GM10248 (cell line): Measurements from ENCODE around the gene PER1.
A peak's percentile ranks its signal among the peaks of the same experiment; 100 is the strongest.
"Not testable (repeated sequence)": the region's sequence is repeated elsewhere in the genome, so short reads cannot be mapped to it uniquely, and the experiment has no call there.

Experiments
- CTCF ChIA-PET: fragments of 300-600 bp; sonication (Branson Sonifier 250); formaldehyde crosslinking; extraction: SDS; loops from one replicate; lab custom pipeline; 2021; ENCODE audit warnings: antibody characterized with exemption; lab: Yijun Ruan, JAX
- POLR2A ChIA-PET: fragments of 350-650 bp; sonication (Branson Sonifier 250); formaldehyde crosslinking; extraction: SDS; loops from one replicate; lab custom pipeline; 2020; ENCODE audit warnings: antibody characterized with exemption; lab: Yijun Ruan, JAX
- DNase-seq: peaks from one replicate; pipeline ENCODE4 v3.0.0; 2012; ENCODE audit errors: extremely low spot score
- TF ChIP-seq, protein P1 (sequence below): IDR thresholded peaks from 2 replicates; pipeline ENCODE4 v1.5.1; 2012; ENCODE audit warnings: mild to moderate bottlenecking, low read depth; ENCODE audit errors: extremely low read depth, missing control alignments, control extremely low read depth

The PER1 gene

DNA sequence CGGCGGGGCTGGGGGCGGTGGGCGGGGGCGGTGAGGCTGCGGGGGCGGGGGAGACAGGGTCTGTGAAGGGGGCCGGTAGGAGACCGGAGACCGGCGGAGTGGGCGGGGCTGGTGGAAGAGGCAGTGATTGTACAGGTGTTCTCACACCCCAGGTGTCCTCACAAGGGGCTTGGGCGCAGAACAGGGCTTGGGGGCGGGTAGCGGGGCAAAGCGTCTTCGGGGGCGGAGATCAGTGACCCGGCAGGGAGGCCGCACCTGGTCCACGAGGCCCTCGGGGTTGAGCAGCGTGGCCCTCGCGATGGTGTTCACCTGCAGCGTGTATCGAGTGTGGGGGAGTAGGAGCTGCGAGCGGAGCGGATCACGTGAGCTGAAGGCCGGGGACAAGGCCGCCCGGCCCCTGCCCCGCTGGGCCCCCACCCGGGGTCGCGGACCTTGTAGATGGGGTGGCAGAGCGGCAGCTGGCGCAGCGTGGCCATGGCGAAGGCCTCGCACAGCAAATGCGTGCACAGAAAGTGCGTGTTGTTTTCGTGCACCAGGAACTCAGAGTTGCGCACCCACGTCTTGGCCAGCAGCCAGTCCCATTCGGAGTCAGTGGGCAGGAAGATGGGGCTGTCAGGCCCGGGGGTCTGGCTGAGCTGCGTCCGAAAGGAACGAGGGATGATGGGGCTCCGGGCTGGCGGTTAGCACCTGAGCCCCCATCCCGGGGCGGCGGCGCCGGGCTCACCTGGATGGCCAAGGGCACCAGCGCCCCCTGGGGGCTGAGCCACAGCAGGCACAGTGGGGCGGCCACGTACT, 42.3 kb downstream of the PER1 start:
- peak; percentile 87 for DNase-seq
- ChIA-PET POLR2A (no interaction called here), CTCF (interaction anchor here (0.5 to 10.9 kb wide), 23 partner anchors 9 to 378 kb away, joined by 3 to 191 read pairs (median 5); partner anchors contain the start of genes ALOX12B and ALOXE3)
- TF ChIP-seq, protein P1, sequence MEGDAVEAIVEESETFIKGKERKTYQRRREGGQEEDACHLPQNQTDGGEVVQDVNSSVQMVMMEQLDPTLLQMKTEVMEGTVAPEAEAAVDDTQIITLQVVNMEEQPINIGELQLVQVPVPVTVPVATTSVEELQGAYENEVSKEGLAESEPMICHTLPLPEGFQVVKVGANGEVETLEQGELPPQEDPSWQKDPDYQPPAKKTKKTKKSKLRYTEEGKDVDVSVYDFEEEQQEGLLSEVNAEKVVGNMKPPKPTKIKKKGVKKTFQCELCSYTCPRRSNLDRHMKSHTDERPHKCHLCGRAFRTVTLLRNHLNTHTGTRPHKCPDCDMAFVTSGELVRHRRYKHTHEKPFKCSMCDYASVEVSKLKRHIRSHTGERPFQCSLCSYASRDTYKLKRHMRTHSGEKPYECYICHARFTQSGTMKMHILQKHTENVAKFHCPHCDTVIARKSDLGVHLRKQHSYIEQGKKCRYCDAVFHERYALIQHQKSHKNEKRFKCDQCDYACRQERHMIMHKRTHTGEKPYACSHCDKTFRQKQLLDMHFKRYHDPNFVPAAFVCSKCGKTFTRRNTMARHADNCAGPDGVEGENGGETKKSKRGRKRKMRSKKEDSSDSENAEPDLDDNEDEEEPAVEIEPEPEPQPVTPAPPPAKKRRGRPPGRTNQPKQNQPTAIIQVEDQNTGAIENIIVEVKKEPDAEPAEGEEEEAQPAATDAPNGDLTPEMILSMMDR = peak; percentile 93

DNA sequence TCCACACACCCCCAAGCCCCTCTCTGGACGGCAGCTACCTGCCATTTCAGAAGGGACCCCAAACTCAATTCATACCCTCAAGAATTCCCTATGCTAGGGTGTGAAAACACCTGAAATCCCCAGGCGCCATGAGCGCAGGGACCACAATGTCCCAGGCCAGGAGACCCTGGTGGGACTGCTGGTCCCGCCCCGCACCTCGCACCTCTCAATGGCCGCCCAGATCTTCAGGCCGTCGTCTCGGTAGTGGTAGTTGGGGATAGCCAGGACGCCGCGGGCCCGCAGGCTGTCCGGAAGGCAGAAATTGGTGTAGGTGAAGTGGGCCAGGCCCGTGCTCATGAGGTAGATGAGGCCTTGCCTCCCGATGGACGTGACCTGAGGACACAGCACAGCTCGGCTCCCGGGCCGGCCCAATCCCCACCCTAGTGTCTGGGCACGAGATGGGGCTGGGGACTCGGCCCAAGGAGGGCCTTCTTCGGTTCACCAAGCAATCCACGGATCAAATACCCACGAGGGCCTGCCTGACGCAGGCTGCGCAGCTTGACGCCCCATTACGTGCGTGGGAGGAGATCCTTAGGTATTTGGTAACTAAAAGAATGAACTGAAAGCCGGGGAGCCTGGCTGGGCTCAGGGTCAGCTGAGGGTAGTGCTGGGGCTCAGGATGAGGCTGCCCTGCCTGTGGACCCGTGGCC, 43.1 kb downstream of the PER1 start:
- CTCF ChIA-PET = interaction anchor here (0.8 to 10.9 kb wide), 15 partner anchors 9 to 90 kb away, joined by 3 to 191 read pairs (median 23); partner anchors contain the start of genes ALOX12B and ALOXE3

DNA sequence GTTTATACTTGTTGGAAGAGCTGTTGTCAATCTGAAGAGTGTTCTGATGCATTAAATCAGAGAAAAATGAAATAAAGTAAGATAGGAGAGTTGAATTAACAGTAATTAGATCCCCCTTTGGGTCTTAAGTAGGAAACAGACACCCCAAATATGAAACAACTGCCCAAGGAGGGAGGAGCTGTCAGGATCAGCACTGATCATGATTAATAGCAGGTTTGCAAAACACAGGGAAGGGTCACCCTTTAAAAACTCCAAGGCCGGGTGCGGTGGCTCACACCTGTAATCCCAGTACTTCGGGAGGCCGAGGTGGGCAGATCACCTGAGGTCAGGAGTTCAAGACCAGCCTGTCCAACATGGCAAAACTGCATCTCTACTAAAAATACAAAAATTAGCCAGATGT, 45.2 kb downstream of the PER1 start:
- CTCF ChIA-PET = interaction anchor here (4.4 to 10.9 kb wide), 4 partner anchors 12 to 48 kb away, joined by 30 to 191 read pairs (median 112); partner anchors contain the start of gene ALOXE3
- POLR2A ChIA-PET, DNase-seq: not testable (repeated sequence)

More for the DNA sequence above, 43.1 kb downstream of the PER1 start:
- TF ChIP-seq, protein P1 = no peak
- DNase-seq = no peak
- POLR2A ChIA-PET = no interaction called here

DNA sequence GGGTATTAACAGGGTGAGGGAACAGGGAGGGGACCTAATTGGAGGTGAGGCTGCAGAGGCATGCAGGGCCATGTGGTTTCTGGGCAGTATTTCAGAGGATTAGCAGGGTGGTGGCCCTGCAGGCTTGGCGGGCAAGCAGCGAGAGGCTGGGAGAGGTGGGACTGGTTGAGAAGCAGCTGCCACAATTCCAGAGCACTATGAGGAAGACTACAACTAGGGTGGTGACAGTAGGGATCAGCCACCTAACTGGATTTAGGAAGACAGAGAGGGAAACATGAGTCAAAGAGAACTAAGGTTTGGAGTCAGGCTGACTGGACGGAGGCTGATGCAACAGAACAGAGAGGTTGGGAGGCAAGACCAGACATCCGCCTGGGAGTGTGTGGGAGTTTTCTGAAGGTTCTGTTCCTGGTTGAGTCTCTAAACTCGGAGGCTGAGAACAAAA, 46.2 kb downstream of the PER1 start:
- CTCF ChIA-PET = interaction anchor here (0.6 to 10.9 kb wide), 8 partner anchors 9 to 416 kb away, joined by 3 to 191 read pairs (median 18); partner anchors contain the start of gene ALOXE3
- DNase-seq = no peak
- TF ChIP-seq, protein P1 = no peak
- POLR2A ChIA-PET = no interaction called here

DNA sequence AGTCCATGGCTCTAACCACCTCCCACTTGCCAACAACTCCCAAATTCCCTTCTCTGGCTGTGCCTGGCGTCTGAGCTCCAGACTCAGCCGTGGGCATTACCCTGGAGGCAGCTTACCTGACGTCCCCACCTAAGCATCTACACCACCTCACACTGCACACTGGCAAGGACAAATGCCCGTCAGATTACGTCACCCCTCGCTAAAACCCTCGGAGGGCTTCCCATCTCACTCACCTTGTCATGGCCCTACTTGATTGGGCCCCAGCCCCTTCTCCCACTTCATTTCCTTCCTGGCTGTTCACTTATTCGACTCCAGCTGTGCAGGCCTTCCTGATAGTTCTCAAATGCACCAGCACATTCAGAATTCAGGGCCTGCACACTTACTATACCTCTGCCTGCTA, 47.3 kb downstream of the PER1 start:
- POLR2A ChIA-PET = no interaction called here

DNA sequence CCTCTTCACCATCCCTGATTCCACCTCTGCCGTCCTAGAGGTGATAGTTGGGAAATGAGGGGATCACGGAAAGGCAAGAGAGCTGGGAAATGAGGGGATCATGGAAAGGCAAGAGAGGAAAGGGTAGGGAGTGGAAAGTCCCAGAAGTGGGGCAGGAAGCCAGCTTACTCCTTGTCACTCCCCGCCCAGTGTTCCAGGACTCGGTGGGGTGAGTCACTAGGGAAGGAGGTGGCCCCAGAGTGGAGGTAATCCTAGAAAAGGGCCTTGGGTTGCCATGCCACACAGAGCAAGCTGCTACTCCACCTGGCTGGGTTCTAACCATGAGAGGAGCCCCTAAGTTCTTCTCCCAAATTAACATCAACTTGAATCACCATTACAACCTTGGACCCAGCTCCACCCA, 48.7 kb downstream of the PER1 start:
- CTCF ChIA-PET = interaction anchor here (0.9 to 10.9 kb wide), 7 partner anchors 8 to 46 kb away, joined by 3 to 191 read pairs (median 16); partner anchors contain the start of gene ALOXE3
- DNase-seq = no peak
- TF ChIP-seq, protein P1 = no peak
- POLR2A ChIA-PET = no interaction called here

More for the DNA sequence above, 47.3 kb downstream of the PER1 start:
- DNase-seq = no peak
- TF ChIP-seq, protein P1 = no peak
- CTCF ChIA-PET = interaction anchor here (0.8 to 10.9 kb wide), 8 partner anchors 10 to 47 kb away, joined by 3 to 191 read pairs (median 12); partner anchors contain the start of gene ALOXE3
